NCI-H748 treated with DMSO at 0.1 percent for 48 hours (cell line): ENCODE results near the gene MROH9.

ENCODE experiments used
- DNase-seq: peaks from one replicate; lab custom pipeline; 2025; lab: John Stamatoyannopoulos, UW

The MROH9 gene

GRCh38 chr1:170967042-170967910 is 31.9 kb downstream of the MROH9 start:
- no peak for DNase-seq

- DNase-seq, result no peak
Observed at GRCh38 chr1:170970256-170970655, 34.9 kb downstream of the MROH9 start.

- DNase-seq, result no peak
Observed at GRCh38 chr1:170978371-170978910, 43.1 kb downstream of the MROH9 start.

- DNase-seq, result no peak
Observed at GRCh38 chr1:170985406-170985805, 50.1 kb downstream of the MROH9 start.

GRCh38 chr1:170986901-170987300 is 51.6 kb downstream of the MROH9 start:
- no peak for DNase-seq

- DNase-seq, result no peak
Observed at GRCh38 chr1:170987424-170987823, 52.1 kb downstream of the MROH9 start.

- no peak for DNase-seq
Observed at GRCh38 chr1:170993151-170993550, 57.8 kb downstream of the MROH9 start.

GRCh38 chr1:170993717-170994116 is 58.4 kb downstream of the MROH9 start:
- no peak for DNase-seq

- no peak for DNase-seq
Observed at GRCh38 chr1:171014880-171015279, 79.5 kb downstream of the MROH9 start.

GRCh38 chr1:171017426-171017825 is 82.1 kb downstream of the MROH9 start:
- DNase-seq, result no peak

- DNase-seq, result no peak
Observed at GRCh38 chr1:171019971-171020370, 84.6 kb downstream of the MROH9 start.

- DNase-seq, result no peak
Observed at GRCh38 chr1:171032822-171033702, 97.7 kb downstream of the MROH9 start.

- no peak for DNase-seq
Observed at GRCh38 chr1:171037626-171038025, 102.3 kb downstream of the MROH9 start.

GRCh38 chr1:171038284-171038683 is 103.0 kb downstream of the MROH9 start:
- no peak for DNase-seq

GRCh38 chr1:171048014-171048413 is 112.7 kb downstream of the MROH9 start:
- no peak for DNase-seq

GRCh38 chr1:171052977-171053376 is 117.6 kb downstream of the MROH9 start:
- no peak for DNase-seq

- no peak for DNase-seq
Observed at GRCh38 chr1:171055966-171056643, 120.8 kb downstream of the MROH9 start.

GRCh38 chr1:171061425-171062143 is 126.2 kb downstream of the MROH9 start:
- no peak for DNase-seq

- DNase-seq, result no peak
Observed at GRCh38 chr1:171062902-171063301, 127.6 kb downstream of the MROH9 start.

GRCh38 chr1:171075041-171075440 is 139.7 kb downstream of the MROH9 start:
- DNase-seq, result no peak

GRCh38 chr1:171081314-171081753 is 146.0 kb downstream of the MROH9 start:
- DNase-seq, result no peak
